Small intestine (tissue), 7 donors: ENCODE results near the gene GLRA3. TPM values are rescaled to one million over a fixed set of nuclear protein-coding genes. Genes with fewer than 3 reads are reported as not detected.

Source experiments
- DNase-seq, 2 donors: peaks; one replicate each; pipeline versions ENCODE4 v3.0.0 to v3.0.0-alpha.2; 2013
- FAIRE-seq: peaks from 2 replicates; lab custom pipeline; 2012; peaks lifted over from hg19 to GRCh38; lab: Jason Lieb, UNC
- H3K27ac ChIP-seq, 3 donors: one replicate each; pipeline ENCODE4 v1.5.1; 2013; ENCODE audit warnings: low read length in 2 of 3, mild to moderate bottlenecking in 2 of 3, control low read depth in 1 of 3, inconsistent platforms in 1 of 3, low read depth in 1 of 3, moderate library complexity in 1 of 3
- H3K27me3 ChIP-seq, 3 donors: one replicate each; pipeline ENCODE4 v1.6.1; 2013; ENCODE audit warnings: low read length in 3 of 3, inconsistent platforms in 1 of 3; ENCODE audit not compliant: control insufficient read depth in 3 of 3, insufficient read depth in 3 of 3
- H3K36me3 ChIP-seq, 3 donors: one replicate each; pipeline ENCODE4 v1.6.1; 2013; ENCODE audit warnings: low read length in 3 of 3, inconsistent platforms in 1 of 3, low read depth in 1 of 3, mild to moderate bottlenecking in 1 of 3, moderate library complexity in 1 of 3; ENCODE audit not compliant: control insufficient read depth in 3 of 3, insufficient read depth in 2 of 3
- H3K4me1 ChIP-seq, 3 donors: one replicate each; pipeline ENCODE4 v1.6.1; 2013; ENCODE audit warnings: low read length in 2 of 3, inconsistent platforms in 1 of 3, low read depth in 1 of 3, mild to moderate bottlenecking in 1 of 3, moderate library complexity in 1 of 3; ENCODE audit not compliant: control insufficient read depth in 3 of 3, insufficient read depth in 2 of 3
- H3K4me3 ChIP-seq, 3 donors: one replicate each; pipeline ENCODE4 v1.5.1; 2013; ENCODE audit warnings: low read length in 3 of 3, control low read depth in 1 of 3, inconsistent platforms in 1 of 3, low read depth in 1 of 3, mild to moderate bottlenecking in 1 of 3, moderate library complexity in 1 of 3
- H3K9me3 ChIP-seq, 2 donors: one replicate each; pipeline ENCODE4 v1.6.1; 2013; ENCODE audit warnings: low read depth in 1 of 2, low read length in 1 of 2; ENCODE audit not compliant: control insufficient read depth in 2 of 2, insufficient read depth in 1 of 2
- WGBS, 3 donors: extraction: QIAGEN DNeasy Blood & Tissue Kit; methylation state at CpG; one replicate each; pipeline ENCODE4 v1.1.7; 2013; 5-methylcytosine and 5-hydroxymethylcytosine counted together
- polyA plus RNA-seq, 4 donors: library from polyadenylated mRNA; stranded (reverse) in 3 of 4; unstranded in 1 of 4; fragments of 200-250 nt in 3 of 4; fragments of 120-200 nt in 1 of 4; gene quantifications; one replicate each; pipeline versions ENCODE4 v1.2.1 to v1.2.3, GENCODE V29; 2013
- donor health status: healthy with polysubstance abuse.
- donor health status: control.
- donor health status: control.
- donor health status: Bipolar disorder and iron deficiency.
- donor health status: healthy.

The GLRA3 gene
- polyA plus RNA-seq, 4 donors, result 0.04 to 0.28 TPM; not detected in 2

GRCh38 chr4:174865418-174865985 is 36.5 kb upstream of the GLRA3 start:
- Histone ChIP-seq H3K9me3 (no peaks in the 10 kb centered on the region), H3K4me3 (no peak overlapping the region), H3K4me1 (no peaks in the 10 kb centered on the region), H3K36me3 (no peaks in the 10 kb centered on the region), H3K27me3 (no peaks in the 10 kb centered on the region), H3K27ac (no peak overlapping the region)
- 45 to 66% (median 53%) methylated on average over 1 of the region's 1 CpG for WGBS, 3 donors
- FAIRE-seq (no peak), DNase-seq (no peak)

GRCh38 chr4:174864031-174864430 is 35.0 kb upstream of the GLRA3 start:
- Histone ChIP-seq H3K9me3 (no peaks in the 10 kb centered on the region), H3K27ac (no peak overlapping the region), H3K4me1 (no peaks in the 10 kb centered on the region), H3K27me3 (no peaks in the 10 kb centered on the region), H3K4me3 (no peak overlapping the region), H3K36me3 (no peaks in the 10 kb centered on the region)
- DNase-seq (no peak), FAIRE-seq (no peak)
- 71 to 86% (median 80%) methylated on average over 2 of the region's 2 CpGs for WGBS, 3 donors

- FAIRE-seq (no peak), DNase-seq (no peak)
- H3K4me3 ChIP-seq, result no peak overlapping the region
- WGBS, 3 donors, result 67 to 79% (median 74%) methylated on average over 1 of the region's 1 CpG
- H3K27ac ChIP-seq, result no peak overlapping the region
- H3K9me3 ChIP-seq, result no peaks in the 10 kb centered on the region
- H3K27me3 ChIP-seq, result no peaks in the 10 kb centered on the region
- no peaks in the 10 kb centered on the region for H3K36me3 ChIP-seq
- H3K4me1 ChIP-seq, result no peaks in the 10 kb centered on the region
Observed at GRCh38 chr4:174860588-174860987, 31.5 kb upstream of the GLRA3 start.

DNA sequence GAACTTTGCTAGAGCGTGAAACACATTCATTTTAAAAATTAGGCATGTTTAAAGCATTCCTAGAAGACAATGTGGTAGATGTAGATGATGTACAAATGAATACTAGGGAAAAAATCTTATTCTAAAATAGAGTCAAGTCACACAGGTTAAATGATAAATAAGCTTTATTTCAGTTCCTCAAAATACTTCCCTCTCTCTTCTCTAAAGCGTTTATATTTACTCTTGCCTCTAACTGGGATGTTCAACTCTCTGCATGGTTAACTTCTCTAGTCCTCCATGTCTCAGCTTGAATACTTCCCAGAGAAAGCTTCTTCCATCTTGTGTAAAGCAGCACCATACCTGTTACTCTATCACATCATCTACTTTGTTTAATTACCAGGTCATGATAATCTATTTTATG is 30.9 kb upstream of the GLRA3 start:
- DNase-seq (no peak), FAIRE-seq (no peak)
- no peak overlapping the region for H3K4me3 ChIP-seq
- H3K4me1 ChIP-seq, result no peaks in the 10 kb centered on the region
- no peak overlapping the region for H3K27ac ChIP-seq
- no peaks in the 10 kb centered on the region for H3K36me3 ChIP-seq
- H3K9me3 ChIP-seq, result no peaks in the 10 kb centered on the region
- whole genome bisulfite sequencing, 3 donors, result 45 to 49% (median 48%) methylated on average over 2 of the region's 2 CpGs
- no peaks in the 10 kb centered on the region for H3K27me3 ChIP-seq

- WGBS, 3 donors, result 48 to 67% (median 56%) methylated on average over 3 of the region's 3 CpGs
- H3K9me3 ChIP-seq, result no peaks in the 10 kb centered on the region
- no peaks in the 10 kb centered on the region for H3K27me3 ChIP-seq
- H3K36me3 ChIP-seq, result no peaks in the 10 kb centered on the region
- no peak for FAIRE-seq
- no peak overlapping the region for H3K27ac ChIP-seq
- H3K4me1 ChIP-seq, result no peaks in the 10 kb centered on the region
- no peak for DNase-seq
- H3K4me3 ChIP-seq, result no peak overlapping the region
Observed at GRCh38 chr4:174856926-174857800, 28.1 kb upstream of the GLRA3 start.

- Histone ChIP-seq H3K27ac (no peak overlapping the region), H3K27me3 (no peaks in the 10 kb centered on the region), H3K36me3 (no peaks in the 10 kb centered on the region), H3K9me3 (no peaks in the 10 kb centered on the region), H3K4me3 (no peak overlapping the region), H3K4me1 (no peaks in the 10 kb centered on the region)
- FAIRE-seq, result no peak
- WGBS, 3 donors, result 46 to 54% (median 47%) methylated on average over 4 of the region's 4 CpGs
- no peak for DNase-seq
Observed at GRCh38 chr4:174855050-174855449, 26.0 kb upstream of the GLRA3 start.

DNA sequence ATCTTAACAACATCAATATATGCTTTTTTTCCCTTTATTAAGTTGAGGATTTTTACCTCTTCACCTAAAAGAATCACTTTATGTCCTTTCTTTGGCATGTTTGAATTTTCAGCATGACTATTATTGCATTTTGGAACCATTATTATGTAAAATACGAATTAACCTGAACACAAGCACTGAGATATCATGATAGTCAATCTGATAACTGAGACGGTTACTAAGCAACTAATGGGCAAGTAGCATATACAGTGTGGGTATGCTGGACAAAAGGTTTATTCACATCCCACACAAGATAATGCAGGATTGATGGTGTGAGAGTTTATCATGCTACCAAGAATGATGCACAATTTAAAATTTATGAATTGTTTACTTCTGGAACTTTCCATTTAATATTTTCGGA is 24.6 kb upstream of the GLRA3 start:
- Histone ChIP-seq H3K36me3 (no peaks in the 10 kb centered on the region), H3K4me3 (no peak overlapping the region), H3K4me1 (no peaks in the 10 kb centered on the region), H3K27ac (no peak overlapping the region), H3K9me3 (no peaks in the 10 kb centered on the region), H3K27me3 (no peaks in the 10 kb centered on the region)
- WGBS, 3 donors, result 59 to 72% (median 67%) methylated on average over 3 of the region's 3 CpGs
- DNase-seq (no peak), FAIRE-seq (no peak)

- Histone ChIP-seq H3K9me3 (no peaks in the 10 kb centered on the region), H3K4me1 (no peaks in the 10 kb centered on the region), H3K4me3 (no peak overlapping the region), H3K27me3 (no peaks in the 10 kb centered on the region), H3K27ac (no peak overlapping the region), H3K36me3 (no peaks in the 10 kb centered on the region)
- DNase-seq (no peak), FAIRE-seq (no peak)
- 84 to 88% (median 86%) methylated on average over 2 of the region's 2 CpGs for WGBS, 3 donors
Observed at GRCh38 chr4:174848596-174848995, 19.5 kb upstream of the GLRA3 start.
